RWPE1 (cell line): ENCODE results near the gene NR3C1.

Source experiments
- CTCF ChIA-PET: fragments of 350-600 bp; sonication (Branson Sonifier 250); formaldehyde crosslinking; extraction: SDS; loops from one replicate; lab custom pipeline; 2021; lab: Yijun Ruan, JAX
- POLR2A ChIA-PET: fragments of 400-600 bp; formaldehyde crosslinking; extraction: SDS; loops from one replicate; lab custom pipeline; 2020; ENCODE audit warnings: antibody characterized with exemption; ENCODE audit not compliant: low non-redundant PET; lab: Yijun Ruan, JAX
- DNase-seq: peaks from one replicate; pipeline ENCODE4 v3.0.0; 2012; ENCODE audit warnings: low spot score
- H3K27ac ChIP-seq: fragments of 450-650 bp; 2 replicates; pipeline ENCODE4 v1.5.1; 2017
- CTCF ChIP-seq: fragments of 450-650 bp; conservative IDR thresholded peaks from 2 replicates; pipeline ENCODE4 v1.5.1; 2017; ENCODE audit warnings: low read depth, mild to moderate bottlenecking

The NR3C1 gene

GRCh38 chr5:143271431-143271830 is 132.1 kb downstream of the NR3C1 start:
- CTCF ChIA-PET = interaction anchor here (0.6 kb wide), 1 partner anchor 23 kb away, joined by 3 read pairs; no protein-coding TSS in a partner anchor
- POLR2A ChIA-PET = no interaction called here
- TF ChIP-seq CTCF = no peak
- no peak overlapping the region for H3K27ac ChIP-seq
- no peak for DNase-seq

- ChIA-PET CTCF (no interaction called here), POLR2A (no interaction called here)
These were observed 135.1 kb downstream of the NR3C1 start for GRCh38 chr5:143268388-143268787.

GRCh38 chr5:143267186-143267585 is 136.3 kb downstream of the NR3C1 start:
- TF ChIP-seq CTCF = no peak
- H3K27ac ChIP-seq = no peak overlapping the region
- ChIA-PET POLR2A (no interaction called here), CTCF (interaction anchor here (0.6 kb wide), 1 partner anchor 241 kb away, joined by 4 read pairs; no protein-coding TSS in a partner anchor)
- no peak for DNase-seq

More at GRCh38 chr5:143268388-143268787, 135.1 kb downstream of the NR3C1 start:
- DNase-seq = no peak
- H3K27ac ChIP-seq = no peak overlapping the region
- no peak for TF ChIP-seq CTCF

- H3K27ac ChIP-seq = no peak overlapping the region
- ChIA-PET POLR2A (interaction anchor here (0.6 kb wide), 1 partner anchor 26 kb away, joined by 3 read pairs; no protein-coding TSS in a partner anchor), CTCF (interaction anchor here (0.6 to 0.7 kb wide), 2 partner anchors 151 to 260 kb away, joined by 3 to 6 read pairs; no protein-coding TSS in a partner anchor)
- no peak for DNase-seq
- TF ChIP-seq CTCF = no peak
These were observed 137.5 kb downstream of the NR3C1 start for GRCh38 chr5:143265995-143266394.

GRCh38 chr5:143263272-143263810 is 140.1 kb downstream of the NR3C1 start:
- CTCF ChIA-PET = interaction anchor here (0.7 kb wide), 1 partner anchor 40 kb away, joined by 3 read pairs; no protein-coding TSS in a partner anchor
- POLR2A ChIA-PET = no interaction called here
- DNase-seq = no peak
- no peak for TF ChIP-seq CTCF
- no peak overlapping the region for H3K27ac ChIP-seq

- DNase-seq = peak; percentile 64
- no peak for TF ChIP-seq CTCF
- no peak overlapping the region for H3K27ac ChIP-seq
- POLR2A ChIA-PET = no interaction called here
- CTCF ChIA-PET = no interaction called here
These were observed 140.9 kb downstream of the NR3C1 start for GRCh38 chr5:143262393-143263174.
